Activated B cell treated with CpG ODN at 0.5 μM for 24 hours (primary cell): ENCODE measurements around the gene MLLT10. TPM values are rescaled to one million over a fixed set of nuclear protein-coding genes. Genes with fewer than 3 reads are reported as not detected.

Experiments used
- ATAC-seq: fragments of 200-7000 bp; cut with Tn5 transposase; one replicate; pipeline ENCODE4 v1.10.0; 2021; ENCODE audit warnings: low read depth, mild to moderate bottlenecking, moderate library complexity
- CTCF ChIA-PET: fragments of 350-600 bp; sonication (Branson Sonifier 250); formaldehyde crosslinking; loops from one replicate; lab custom pipeline; 2021; ENCODE audit warnings: antibody characterized with exemption; lab: Charles Lee
- POLR2A ChIA-PET: fragments of 350-600 bp; sonication (Branson Sonifier 250); formaldehyde crosslinking; loops from one replicate; lab custom pipeline; 2021; ENCODE audit warnings: antibody characterized with exemption; lab: Charles Lee
- DNase-seq: peaks from one replicate; pipeline ENCODE4 v3.0.0; 2022
- H3K27ac Mint-ChIP-seq: one replicate; pipeline ENCODE4 v1.8.0; 2020; ENCODE audit warnings: mixed read lengths
- H3K27me3 Mint-ChIP-seq: one replicate; pipeline ENCODE4 v1.8.0; 2021; ENCODE audit warnings: mixed read lengths
- H3K36me3 Mint-ChIP-seq: one replicate; pipeline ENCODE4 v1.8.0; 2021; ENCODE audit warnings: low read depth, mixed read lengths
- H3K4me1 Mint-ChIP-seq: one replicate; pipeline ENCODE4 v1.8.0; 2021; ENCODE audit warnings: mixed read lengths
- H3K4me3 Mint-ChIP-seq: one replicate; pipeline ENCODE4 v1.8.0; 2020; ENCODE audit warnings: mild to moderate bottlenecking, mixed read lengths
- H3K9me3 Mint-ChIP-seq: one replicate; pipeline ENCODE4 v1.8.0; 2020; ENCODE audit warnings: mixed read lengths
- CTCF ChIP-seq: fragments of 200-600 bp; IDR thresholded peaks from one replicate; pipeline ENCODE4 v1.8.0; 2022; ENCODE audit warnings: antibody characterized with exemption, mild to moderate bottlenecking
- intact Hi-C: fragments of 100-400 bp; cut with micrococcal nuclease; formaldehyde crosslinking; loops from one replicate; pipeline ENCODE4 v1.15.1; 2024
- total RNA-seq: library from RNA; stranded (reverse); gene quantifications from 2 replicates; pipeline ENCODE4 v1.2.3, GENCODE V29; 2022

Gene MLLT10
- total RNA-seq, 1 donor from 2014 or later: 48.7 TPM

GRCh38 chr10:21500578-21500910, 33.5 kb upstream of the MLLT10 start:
- no peak for TF ChIP-seq CTCF
- Mint-ChIP-seq H3K27ac (no peak overlapping the region), H3K36me3 (no peaks in the 10 kb centered on the region), H3K9me3 (no peaks in the 10 kb centered on the region), H3K4me3 (peak overlapping the region; percentile 46), H3K27me3 (peaks cover 47% of the 10 kb centered on the region), H3K4me1 (peaks cover 22% of the 10 kb centered on the region)
- no peak for ATAC-seq
- intact Hi-C loops: loop anchor here (1.0 kb wide), 1 partner anchor 34 kb away; the partner anchor contains the start of gene MLLT10
- DNase-seq: no peak
- ChIA-PET CTCF (no interaction called here), POLR2A (no interaction called here)

GRCh38 chr10:21501091-21501490, 32.9 kb upstream of the MLLT10 start:
- H3K4me1 Mint-ChIP-seq: peaks cover 21% of the 10 kb centered on the region
- H3K9me3 Mint-ChIP-seq: no peaks in the 10 kb centered on the region
- DNase-seq (no peak), ATAC-seq (no peak)
- no peaks in the 10 kb centered on the region for H3K36me3 Mint-ChIP-seq
- TF ChIP-seq CTCF: no peak
- H3K27me3 Mint-ChIP-seq: peaks cover 49% of the 10 kb centered on the region
- no peak overlapping the region for H3K27ac Mint-ChIP-seq
- no peak overlapping the region for H3K4me3 Mint-ChIP-seq
- POLR2A ChIA-PET: no interaction called here
- CTCF ChIA-PET: no interaction called here
- intact Hi-C loops: no loop called here

GRCh38 chr10:21501731-21502347, 32.2 kb upstream of the MLLT10 start:
- DNase-seq (no peak), ATAC-seq (no peak)
- no peak for TF ChIP-seq CTCF
- no peaks in the 10 kb centered on the region for H3K9me3 Mint-ChIP-seq
- peaks cover 19% of the 10 kb centered on the region for H3K4me1 Mint-ChIP-seq
- H3K36me3 Mint-ChIP-seq: no peaks in the 10 kb centered on the region
- no peak overlapping the region for H3K4me3 Mint-ChIP-seq
- intact Hi-C loops: no loop called here
- POLR2A ChIA-PET: no interaction called here
- no peak overlapping the region for H3K27ac Mint-ChIP-seq
- H3K27me3 Mint-ChIP-seq: peaks cover 50% of the 10 kb centered on the region
- CTCF ChIA-PET: no interaction called here

GRCh38 chr10:21502348-21502740, 31.7 kb upstream of the MLLT10 start:
- Mint-ChIP-seq H3K27me3 (peaks cover 54% of the 10 kb centered on the region), H3K4me1 (peaks cover 19% of the 10 kb centered on the region), H3K4me3 (no peak overlapping the region), H3K27ac (no peak overlapping the region), H3K36me3 (no peaks in the 10 kb centered on the region), H3K9me3 (no peaks in the 10 kb centered on the region)
- POLR2A ChIA-PET: no interaction called here
- DNase-seq: no peak
- TF ChIP-seq CTCF: no peak
- CTCF ChIA-PET: no interaction called here
- intact Hi-C loops: no loop called here
- no peak for ATAC-seq

- no peaks in the 10 kb centered on the region for H3K36me3 Mint-ChIP-seq
- ChIA-PET POLR2A (no interaction called here), CTCF (no interaction called here)
- intact Hi-C loops: no loop called here
- no peak overlapping the region for H3K27ac Mint-ChIP-seq
- no peak for TF ChIP-seq CTCF
- no peaks in the 10 kb centered on the region for H3K9me3 Mint-ChIP-seq
- H3K27me3 Mint-ChIP-seq: peaks cover 46% of the 10 kb centered on the region
- no peak overlapping the region for H3K4me3 Mint-ChIP-seq
- ATAC-seq: no peak
- H3K4me1 Mint-ChIP-seq: peaks cover 13% of the 10 kb centered on the region
- DNase-seq: no peak
Observed at GRCh38 chr10:21503542-21503941, 30.5 kb upstream of the MLLT10 start.
